UCSD-AML1 (cell line): Measurements from ENCODE around the gene SLC46A1.

ENCODE experiments used
- DNase-seq: peaks from one replicate; lab custom pipeline; 2025; ENCODE audit not compliant: unreplicated experiment; lab: John Stamatoyannopoulos, UW

The SLC46A1 gene

DNA sequence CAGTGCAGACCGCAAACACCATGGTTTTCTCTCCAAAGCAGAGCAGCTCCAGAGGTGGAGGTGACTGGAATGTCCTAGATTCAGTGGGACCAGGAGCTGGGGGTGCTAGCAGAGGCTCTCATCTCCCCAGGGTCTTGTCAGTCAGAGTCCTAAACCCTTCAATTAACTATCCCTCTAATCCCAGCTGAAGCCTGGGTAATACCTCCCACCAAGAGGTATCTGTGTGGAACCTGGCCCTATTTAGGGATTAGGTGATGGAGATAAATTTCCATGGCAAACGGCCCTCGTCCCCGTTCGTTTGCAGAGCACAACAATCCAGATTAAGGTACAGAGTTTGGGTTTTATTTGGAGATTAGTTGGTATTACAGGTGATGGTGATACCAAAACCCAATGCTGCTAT lies 42.8 kb downstream of the SLC46A1 start:
- no peak for DNase-seq

GRCh38 chr17:28357901-28358197 lies 48.2 kb downstream of the SLC46A1 start:
- no peak for DNase-seq

DNA sequence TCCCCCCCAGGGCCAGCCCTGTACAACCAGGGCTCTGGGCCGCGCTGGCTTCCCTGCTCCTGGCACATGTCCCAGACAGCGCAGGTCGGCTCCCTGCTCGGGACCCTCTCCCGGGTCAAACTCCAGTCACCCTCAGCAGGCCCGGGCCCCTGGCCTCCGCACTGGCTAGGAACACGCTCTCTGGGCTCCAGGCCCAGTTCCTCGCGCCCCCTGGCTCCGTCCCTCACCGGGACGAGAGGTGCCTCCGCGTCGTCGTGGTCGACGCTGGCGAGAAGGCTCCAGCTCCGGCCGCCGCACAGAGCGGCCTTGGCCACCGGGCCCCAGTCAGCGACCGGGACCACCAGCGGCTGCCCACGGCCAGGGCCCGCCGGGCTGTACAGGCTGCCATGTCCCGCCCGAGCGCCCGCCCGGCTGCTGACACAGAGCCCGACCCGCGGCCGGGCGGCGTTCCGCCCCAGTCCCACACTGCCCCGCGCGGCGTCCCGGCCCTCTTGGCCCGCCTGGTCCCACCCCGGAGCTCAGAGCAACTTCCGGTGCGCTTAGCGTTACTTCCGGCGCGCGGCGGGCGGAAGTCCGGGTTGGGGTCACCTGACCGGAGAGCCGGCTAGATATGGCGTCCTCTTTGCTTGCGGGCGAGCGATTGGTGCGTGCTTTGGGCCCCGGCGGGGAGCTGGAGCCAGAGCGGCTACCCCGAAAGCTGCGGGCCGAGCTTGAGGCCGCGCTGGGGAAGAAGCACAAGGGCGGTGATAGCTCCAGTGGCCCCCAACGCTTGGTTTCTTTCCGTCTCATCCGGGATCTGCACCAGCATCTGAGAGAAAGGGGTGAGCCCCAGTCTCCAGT lies 48.7 kb downstream of the SLC46A1 start, which contains the start of gene POLDIP2:
Gene POLDIP2 (minus strand): TSS at position 467 of the 840 bp plus-strand sequence. CDS start 79 bp downstream, at position 388.
- peak; percentile 96 for DNase-seq

DNA sequence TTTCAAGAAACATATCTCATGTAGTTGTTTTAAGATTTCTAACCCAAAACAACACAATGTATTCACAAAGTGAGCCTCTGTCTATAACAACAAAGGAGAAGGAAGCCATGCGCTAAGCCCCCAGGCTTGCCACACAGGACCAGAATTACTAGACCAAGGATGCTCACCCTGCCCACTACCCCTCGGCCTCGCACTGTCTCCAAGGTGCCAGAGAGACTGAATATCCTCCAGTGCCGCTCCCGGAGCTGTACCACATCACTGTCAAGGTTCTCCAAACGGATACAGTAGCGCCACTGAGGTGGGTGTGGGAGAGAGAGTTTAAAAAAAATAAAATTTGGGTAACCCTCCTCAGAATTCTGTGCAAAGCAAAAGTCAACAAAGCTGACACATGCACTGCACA lies 55.7 kb downstream of the SLC46A1 start:
- no peak for DNase-seq

- DNase-seq: no peak
Measured at GRCh38 chr17:28348979-28349378, 57.0 kb downstream of the SLC46A1 start.

- DNase-seq: no peak
Measured at GRCh38 chr17:28347261-28347891, 58.6 kb downstream of the SLC46A1 start.

DNA sequence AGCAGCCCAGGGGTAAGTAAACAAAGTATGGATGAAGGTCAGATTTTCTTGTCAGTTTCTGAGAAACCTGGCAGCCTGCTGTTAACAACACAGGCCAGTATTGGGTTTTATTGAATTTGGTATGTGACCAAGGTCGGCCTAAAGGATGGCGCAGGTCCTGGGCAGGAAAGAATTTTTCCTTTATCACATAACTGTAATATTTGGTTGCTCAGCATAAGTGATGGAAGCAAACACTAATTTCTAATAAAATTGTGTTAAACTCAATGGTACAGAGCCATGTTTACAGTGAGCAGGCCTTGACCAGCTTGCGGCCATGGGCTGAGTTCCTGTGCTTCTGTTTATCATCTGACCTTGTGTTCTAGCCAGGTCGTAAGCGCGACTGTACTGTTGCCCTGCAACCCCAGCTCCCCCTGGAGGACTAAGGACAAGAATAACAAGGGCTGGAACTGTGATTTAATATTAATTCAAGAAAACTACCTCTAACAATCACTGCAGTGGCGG lies 59.2 kb downstream of the SLC46A1 start:
- no peak for DNase-seq

DNA sequence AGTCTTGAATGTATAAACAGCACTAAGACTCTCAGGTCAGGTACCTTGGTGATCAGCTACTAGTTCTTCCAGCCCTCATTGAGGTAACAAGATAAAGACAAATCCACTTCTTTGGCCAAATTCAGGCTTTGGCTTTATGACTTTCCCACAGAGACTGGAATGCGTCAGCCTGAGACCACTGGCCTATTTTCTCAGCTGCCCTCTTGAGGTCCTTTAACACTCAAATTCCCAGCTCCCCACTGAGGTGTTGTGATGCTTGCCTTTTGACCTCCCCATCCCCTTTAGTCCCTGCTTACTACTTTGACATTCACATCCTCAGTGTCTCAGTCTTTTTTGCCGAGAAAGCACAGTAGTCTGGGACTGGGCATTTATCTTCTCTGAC lies 59.8 kb downstream of the SLC46A1 start:
- no peak for DNase-seq

- no peak for DNase-seq
Measured at GRCh38 chr17:28345419-28346198, 60.4 kb downstream of the SLC46A1 start.
